Breast epithelium (tissue), 3 donors: Measurements from ENCODE around the gene APCDD1.

ENCODE experiments used
- POLR2AphosphoS5 ChIP-seq, 3 donors: sonication (generic); formaldehyde crosslinking; IDR thresholded peaks; one replicate each; pipeline ENCODE4 v1.6.1; 2017; ENCODE audit warnings: antibody characterized with exemption in 3 of 3
- TF ChIP-seq, protein P1 (sequence below), 3 donors: fragments of 450-650 bp; IDR thresholded peaks; one replicate each; pipeline ENCODE4 v1.5.1; 2016 to 2017; ENCODE audit warnings: antibody characterized with exemption in 3 of 3, mild to moderate bottlenecking in 3 of 3, moderate library complexity in 3 of 3

DNA sequence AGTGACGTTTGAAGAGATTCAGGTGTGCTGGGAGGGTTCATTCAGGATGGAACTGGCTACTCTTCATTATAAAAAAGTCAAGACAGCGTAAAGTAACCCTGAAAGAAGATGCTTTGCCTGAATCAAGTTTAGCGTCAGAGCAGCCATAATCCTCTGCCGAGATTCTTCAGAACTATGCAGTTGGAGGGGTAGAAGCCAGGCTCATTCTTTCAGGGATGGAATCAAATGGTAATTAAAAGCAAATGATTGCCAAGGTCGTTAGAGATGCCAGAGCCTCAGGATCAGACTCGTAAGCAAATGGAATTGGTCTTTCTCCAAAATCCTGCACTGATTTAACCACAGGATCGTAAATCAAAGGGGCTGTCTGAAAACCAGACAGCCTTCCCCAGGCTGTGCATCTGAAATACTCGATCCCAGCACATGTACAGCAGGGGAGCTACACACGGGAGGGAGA, 21.9 kb downstream of the APCDD1 start:
- TF ChIP-seq POLR2AphosphoS5 (IDR thresholded peaks at IDR 0.05), result no peak
- TF ChIP-seq, protein P1, sequence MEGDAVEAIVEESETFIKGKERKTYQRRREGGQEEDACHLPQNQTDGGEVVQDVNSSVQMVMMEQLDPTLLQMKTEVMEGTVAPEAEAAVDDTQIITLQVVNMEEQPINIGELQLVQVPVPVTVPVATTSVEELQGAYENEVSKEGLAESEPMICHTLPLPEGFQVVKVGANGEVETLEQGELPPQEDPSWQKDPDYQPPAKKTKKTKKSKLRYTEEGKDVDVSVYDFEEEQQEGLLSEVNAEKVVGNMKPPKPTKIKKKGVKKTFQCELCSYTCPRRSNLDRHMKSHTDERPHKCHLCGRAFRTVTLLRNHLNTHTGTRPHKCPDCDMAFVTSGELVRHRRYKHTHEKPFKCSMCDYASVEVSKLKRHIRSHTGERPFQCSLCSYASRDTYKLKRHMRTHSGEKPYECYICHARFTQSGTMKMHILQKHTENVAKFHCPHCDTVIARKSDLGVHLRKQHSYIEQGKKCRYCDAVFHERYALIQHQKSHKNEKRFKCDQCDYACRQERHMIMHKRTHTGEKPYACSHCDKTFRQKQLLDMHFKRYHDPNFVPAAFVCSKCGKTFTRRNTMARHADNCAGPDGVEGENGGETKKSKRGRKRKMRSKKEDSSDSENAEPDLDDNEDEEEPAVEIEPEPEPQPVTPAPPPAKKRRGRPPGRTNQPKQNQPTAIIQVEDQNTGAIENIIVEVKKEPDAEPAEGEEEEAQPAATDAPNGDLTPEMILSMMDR (IDR thresholded peaks at IDR 0.05), result no peak
